Left lung (tissue), 10 donors: ENCODE measurements around the gene LDB2. TPM values are rescaled to one million over a fixed set of nuclear protein-coding genes. Genes with fewer than 3 reads are reported as not detected.

Experiments
- ATAC-seq: fragments of 200-7000 bp; cut with Tn5 transposase; one replicate; pipeline ENCODE4 v1.9.1; 2020; ENCODE audit warnings: moderate library complexity
- DNase-seq, 4 donors: peaks; one replicate each; pipeline ENCODE4 v3.0.0-alpha.2; 2013 to 2020
- H3K27ac ChIP-seq, 2 donors: fragments of 200-600 bp; sonication (generic) in 1 of 2; one replicate each; pipeline versions ENCODE4 v1.5.0 to v1.8.0; 2020 to 2021
- H3K27me3 ChIP-seq, 2 donors: fragments of 200-600 bp; sonication (generic) in 1 of 2; one replicate each; pipeline versions ENCODE4 v1.5.0 to v1.8.0; 2020 to 2021
- H3K36me3 ChIP-seq, 2 donors: fragments of 200-600 bp; sonication (generic) in 1 of 2; one replicate each; pipeline versions ENCODE4 v1.5.0 to v1.8.0; 2020 to 2021
- H3K4me1 ChIP-seq, 2 donors: fragments of 200-600 bp; one replicate each; pipeline ENCODE4 v1.8.0; 2021
- H3K4me3 ChIP-seq, 2 donors: fragments of 200-600 bp; sonication (generic) in 1 of 2; one replicate each; pipeline versions ENCODE4 v1.5.0 to v1.8.0; 2020 to 2021; ENCODE audit warnings: mild to moderate bottlenecking in 1 of 2
- H3K9me3 ChIP-seq, 2 donors: fragments of 200-600 bp; sonication (generic) in 1 of 2; one replicate each; pipeline versions ENCODE4 v1.5.0 to v1.8.0; 2020 to 2021
- CTCF ChIP-seq, 2 donors: fragments of 200-600 bp; sonication (generic) in 1 of 2; IDR thresholded peaks; one replicate each; pipeline versions ENCODE4 v1.5.0 to v1.8.0; 2021; ENCODE audit warnings: antibody characterized with exemption in 2 of 2
- intact Hi-C, 2 donors: fragments of 100-400 bp; cut with DNase I; formaldehyde crosslinking; loops; one replicate each; pipeline versions ENCODE4 v1.11.2 to v1.14.2; 2022
- polyA plus RNA-seq, 6 donors: library from polyadenylated mRNA; unstranded; fragments of 120-200 nt; gene quantifications; one replicate each; pipeline ENCODE4 v1.2.1, GENCODE V29; 2013; ENCODE audit not compliant: insufficient read length in 6 of 6
- total RNA-seq, 2 donors: library from RNA; stranded (reverse); fragmentation: NEBNext Ultra II Directional; extraction: Animal tissue kit (Norgen Biotek cat#: 25700); gene quantifications; one replicate each; pipeline ENCODE4 v1.2.1, GENCODE V29; 2021
- donor health status: DM: no; HTN: yes; CAD: no.
- donor health status: DM: no; HTN: no; CAD: no.

Gene LDB2
- total and polyA plus RNA-seq, 8 donors, result 37.7 to 97.0 (median 78.5) TPM

- ATAC-seq, result no peak
- no peak overlapping the region for H3K4me3 ChIP-seq
- H3K4me1 ChIP-seq, result peaks cover 0 to 4% of the 10 kb centered on the region in 2 donors
- intact Hi-C loops, result no loop called here
- no peak for TF ChIP-seq CTCF (IDR thresholded peaks at IDR 0.05)
- H3K27ac ChIP-seq, result no peak overlapping the region
- no peaks in the 10 kb centered on the region for H3K36me3 ChIP-seq
- H3K27me3 ChIP-seq, result no peaks in the 10 kb centered on the region
- DNase-seq, result no peak
- no peaks in the 10 kb centered on the region for H3K9me3 ChIP-seq
These were observed 181.0 kb downstream of the LDB2 start for GRCh38 chr4:16717266-16717970.

DNA sequence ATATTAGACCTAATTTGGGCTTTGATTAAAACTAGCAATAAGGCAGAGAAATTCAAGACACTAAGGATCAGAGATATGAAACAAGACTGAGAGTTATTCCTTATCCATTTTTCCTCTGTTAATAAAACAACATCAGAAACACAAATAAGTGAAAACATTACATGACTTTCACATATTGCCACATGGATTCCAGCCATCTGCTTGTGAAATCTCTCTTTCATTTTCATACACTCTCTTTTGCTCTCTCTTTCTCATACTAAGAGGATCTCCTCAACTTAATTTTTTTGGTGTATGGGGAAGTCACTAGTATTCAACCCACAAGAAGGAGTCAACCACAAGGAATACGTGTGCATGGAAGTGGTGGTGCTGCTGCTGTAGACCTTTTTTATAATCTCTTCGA, 183.0 kb downstream of the LDB2 start:
- intact Hi-C loops, result no loop called here
- ATAC-seq (no peak), DNase-seq (no peak)

DNA sequence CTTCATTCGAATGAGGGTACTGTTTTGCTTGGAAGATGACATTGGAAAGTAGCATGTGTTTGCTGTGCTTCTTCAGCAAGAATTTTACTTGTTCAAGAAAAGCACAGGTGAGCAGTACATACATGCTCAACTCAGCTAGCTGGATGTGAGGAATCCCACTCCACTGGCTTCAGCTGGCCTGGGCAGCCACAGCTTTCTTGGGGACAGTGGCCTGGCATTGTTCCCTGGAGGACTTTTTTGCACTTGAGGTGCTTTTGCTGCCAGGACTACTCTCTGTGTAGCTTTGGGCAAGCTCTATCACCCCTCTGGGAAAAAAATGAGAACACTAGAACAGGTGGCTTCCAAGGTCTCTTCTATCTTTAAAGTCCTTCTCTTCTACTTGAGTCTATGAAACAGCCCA, 184.3 kb downstream of the LDB2 start:
- Histone ChIP-seq H3K4me1 (no peaks in the 10 kb centered on the region), H3K27ac (no peak overlapping the region), H3K9me3 (no peaks in the 10 kb centered on the region), H3K36me3 (no peaks in the 10 kb centered on the region), H3K4me3 (no peak overlapping the region), H3K27me3 (no peaks in the 10 kb centered on the region)
- ATAC-seq (no peak), DNase-seq (no peak)
- TF ChIP-seq CTCF (IDR thresholded peaks at IDR 0.05), result no peak
- intact Hi-C loops, result no loop called here

More for the DNA sequence above, 183.0 kb downstream of the LDB2 start:
- Histone ChIP-seq H3K9me3 (no peaks in the 10 kb centered on the region), H3K27ac (no peak overlapping the region), H3K4me1 (no peaks in the 10 kb centered on the region), H3K4me3 (no peak overlapping the region), H3K27me3 (no peaks in the 10 kb centered on the region), H3K36me3 (no peaks in the 10 kb centered on the region)
- TF ChIP-seq CTCF (IDR thresholded peaks at IDR 0.05), result no peak

DNA sequence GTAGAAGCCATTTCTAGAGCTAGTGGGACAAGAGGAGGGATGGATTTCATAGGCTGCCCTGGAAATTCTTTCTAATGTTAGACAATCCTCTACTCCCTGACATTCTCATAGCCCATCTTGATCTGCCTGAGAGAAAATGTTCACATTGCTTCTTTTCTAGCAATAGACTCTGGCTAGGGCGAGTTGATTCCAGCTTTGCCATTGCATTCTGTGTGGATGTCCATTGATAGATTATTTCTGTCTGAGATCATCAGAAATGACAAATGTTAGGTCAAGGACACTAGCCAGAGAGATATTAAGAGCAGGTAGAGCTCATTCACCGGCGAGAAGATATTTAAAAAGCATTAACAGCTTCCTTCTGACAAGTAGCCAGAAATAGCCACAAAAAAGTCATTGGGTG, 184.7 kb downstream of the LDB2 start:
- intact Hi-C loops, result no loop called here
- TF ChIP-seq CTCF (IDR thresholded peaks at IDR 0.05), result no peak
- Histone ChIP-seq H3K4me3 (no peak overlapping the region), H3K27me3 (no peaks in the 10 kb centered on the region), H3K9me3 (no peaks in the 10 kb centered on the region), H3K4me1 (no peaks in the 10 kb centered on the region), H3K36me3 (no peaks in the 10 kb centered on the region), H3K27ac (no peak overlapping the region)
- DNase-seq, result no peak
- no peak for ATAC-seq

DNA sequence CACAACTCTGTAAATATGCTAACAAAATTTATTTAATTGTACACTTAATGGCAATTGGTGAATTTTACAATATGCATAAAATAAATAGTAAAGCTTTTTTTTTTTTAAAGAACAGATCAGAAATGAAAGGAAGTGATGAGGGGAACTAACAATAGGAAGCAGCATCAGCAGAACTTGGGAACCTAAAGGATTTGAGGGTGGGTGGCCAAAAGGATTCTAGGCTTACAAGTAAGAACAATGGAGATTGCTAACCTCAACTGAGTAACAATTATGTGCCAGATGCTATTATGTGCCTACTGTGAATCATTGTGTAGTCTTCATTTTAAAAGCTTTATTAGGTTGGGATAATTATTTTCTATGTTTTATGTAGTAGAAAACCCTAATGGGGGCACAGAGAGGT, 185.2 kb downstream of the LDB2 start:
- ATAC-seq (no peak), DNase-seq (no peak)
- TF ChIP-seq CTCF (IDR thresholded peaks at IDR 0.05), result no peak
- Histone ChIP-seq H3K4me1 (no peaks in the 10 kb centered on the region), H3K36me3 (no peaks in the 10 kb centered on the region), H3K27ac (no peak overlapping the region), H3K9me3 (no peaks in the 10 kb centered on the region), H3K27me3 (no peaks in the 10 kb centered on the region), H3K4me3 (no peak overlapping the region)
- intact Hi-C loops, result no loop called here
